Measurements from ENCODE around the gene TBL1X.

The TBL1X gene

GRCh38 chrX:9781941-9782340 lies 317.1 kb downstream of the TBL1X start:
- no peak for DNase-seq

DNA sequence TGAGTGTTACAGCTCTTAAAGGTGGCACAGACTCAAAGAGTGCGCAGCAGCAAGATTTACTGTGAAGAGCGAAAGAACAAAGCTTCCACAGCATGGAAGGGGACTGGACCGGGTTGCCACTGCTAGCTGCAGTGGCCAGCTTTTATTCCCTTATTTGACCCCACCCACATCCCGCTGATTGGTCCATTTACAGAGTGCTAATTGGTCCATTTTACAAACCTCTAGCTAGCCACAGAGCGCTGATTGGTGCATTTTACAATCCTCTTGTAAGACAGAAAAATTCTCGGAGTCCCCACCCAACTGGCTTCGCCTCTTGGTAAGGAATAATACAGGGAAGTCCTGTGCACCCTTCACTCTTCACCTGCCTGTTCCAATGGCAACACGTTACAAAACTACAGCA lies 319.5 kb downstream of the TBL1X start:
- no peak for DNase-seq

DNA sequence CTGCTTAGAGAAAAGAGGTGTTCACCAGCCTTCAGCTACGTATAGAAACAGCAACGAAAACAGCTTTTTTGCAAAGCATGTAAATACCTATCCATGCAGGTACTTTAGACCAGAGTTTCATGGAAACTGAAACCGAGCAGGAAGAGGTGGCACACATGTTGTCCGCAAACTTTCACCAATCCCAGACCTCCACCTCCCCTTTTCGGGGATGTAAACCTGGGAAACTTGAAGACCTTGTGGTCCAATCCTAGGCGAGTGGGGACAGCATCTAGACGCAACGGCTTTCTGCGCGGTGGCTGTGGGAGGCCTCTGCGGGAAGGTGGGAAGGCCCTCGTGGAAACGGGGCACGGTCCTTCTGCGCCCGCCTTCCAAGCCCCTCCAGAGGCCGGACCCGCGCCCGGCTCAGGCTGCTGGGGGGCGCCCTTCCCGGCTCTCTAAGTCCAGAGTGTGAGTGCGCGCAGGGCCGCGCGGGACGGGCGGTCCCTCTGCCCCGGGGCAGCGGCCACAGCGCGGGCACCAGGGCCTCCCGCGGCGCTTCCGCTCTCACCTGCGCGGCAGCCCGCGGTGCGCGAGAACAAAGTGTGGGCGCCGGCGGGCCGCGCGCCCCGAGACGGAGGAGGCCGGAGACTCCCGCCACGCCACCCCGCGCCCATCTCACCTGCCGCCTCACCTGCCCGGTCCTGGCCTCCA lies 320.5 kb downstream of the TBL1X start:
- no peak for DNase-seq

GRCh38 chrX:9785944-9786797 lies 321.3 kb downstream of the TBL1X start, which contains the start of gene SHROOM2:
TSS of gene SHROOM2 (plus strand) at chrX:9786429. CDS start at chrX:9786546, 117 bp downstream.
- no peak for DNase-seq

GRCh38 chrX:9786798-9787635 lies 322.2 kb downstream of the TBL1X start:
- no peak for DNase-seq

GRCh38 chrX:9788911-9789310 lies 324.1 kb downstream of the TBL1X start:
- DNase-seq: no peak

DNA sequence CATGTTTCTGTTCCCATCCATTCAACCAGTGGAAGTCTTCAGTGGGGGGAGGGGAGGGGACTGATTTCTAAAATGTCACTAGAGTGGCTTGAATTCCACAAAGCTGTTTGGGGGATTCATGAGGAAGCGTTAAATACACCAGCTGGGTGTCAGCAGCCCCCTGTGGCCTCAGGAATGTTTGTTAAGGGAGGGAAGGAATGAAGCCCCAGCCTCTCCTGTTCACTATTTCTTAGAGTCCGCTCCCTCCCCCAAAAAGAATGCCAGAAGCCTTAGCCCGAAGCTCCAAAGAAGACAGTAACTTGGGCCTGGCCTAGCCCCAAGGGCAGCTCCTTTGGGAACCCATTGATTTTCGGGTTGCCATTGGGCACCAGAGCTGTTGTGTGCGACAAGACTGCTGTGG lies 324.7 kb downstream of the TBL1X start:
- DNase-seq: no peak
